Epithelial cell of proximal tubule (primary cell): ENCODE results near the gene CRYBG1. TPM values are rescaled to one million over a fixed set of nuclear protein-coding genes. Genes with fewer than 3 reads are reported as not detected.
"Not testable (repeated sequence)": the region's sequence is repeated elsewhere in the genome, so short reads cannot be mapped to it uniquely, and the experiment has no call there.

Source experiments
- DNase-seq: peaks from one replicate; pipeline ENCODE4 v3.0.0-alpha.2; 2011; ENCODE audit warnings: low read depth
- H3K4me3 ChIP-seq: 2 replicates; pipeline ENCODE4 v1.5.1; 2011; ENCODE audit warnings: low read depth, mild to moderate bottlenecking, low read length
- total RNA-seq: library from RNA; depleted of rRNA; stranded (reverse); fragments of >200 nt; gene quantifications from 2 replicates; pipeline ENCODE4 v1.2.3, GENCODE V29; 2015
- TF ChIP-seq, protein P1 (sequence below): conservative IDR thresholded peaks from 2 replicates; pipeline ENCODE4 v1.5.1; 2012; ENCODE audit warnings: low read depth, mild to moderate bottlenecking, low read length

Gene CRYBG1
- total RNA-seq, 1 donor from 2014 or later: 6.5 TPM

- TF ChIP-seq, protein P1, sequence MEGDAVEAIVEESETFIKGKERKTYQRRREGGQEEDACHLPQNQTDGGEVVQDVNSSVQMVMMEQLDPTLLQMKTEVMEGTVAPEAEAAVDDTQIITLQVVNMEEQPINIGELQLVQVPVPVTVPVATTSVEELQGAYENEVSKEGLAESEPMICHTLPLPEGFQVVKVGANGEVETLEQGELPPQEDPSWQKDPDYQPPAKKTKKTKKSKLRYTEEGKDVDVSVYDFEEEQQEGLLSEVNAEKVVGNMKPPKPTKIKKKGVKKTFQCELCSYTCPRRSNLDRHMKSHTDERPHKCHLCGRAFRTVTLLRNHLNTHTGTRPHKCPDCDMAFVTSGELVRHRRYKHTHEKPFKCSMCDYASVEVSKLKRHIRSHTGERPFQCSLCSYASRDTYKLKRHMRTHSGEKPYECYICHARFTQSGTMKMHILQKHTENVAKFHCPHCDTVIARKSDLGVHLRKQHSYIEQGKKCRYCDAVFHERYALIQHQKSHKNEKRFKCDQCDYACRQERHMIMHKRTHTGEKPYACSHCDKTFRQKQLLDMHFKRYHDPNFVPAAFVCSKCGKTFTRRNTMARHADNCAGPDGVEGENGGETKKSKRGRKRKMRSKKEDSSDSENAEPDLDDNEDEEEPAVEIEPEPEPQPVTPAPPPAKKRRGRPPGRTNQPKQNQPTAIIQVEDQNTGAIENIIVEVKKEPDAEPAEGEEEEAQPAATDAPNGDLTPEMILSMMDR: no peak
- no peak for DNase-seq
- H3K4me3 ChIP-seq: peak overlapping the region; percentile 84
Measured at GRCh38 chr6:106514583-106514885, 154.0 kb downstream of the CRYBG1 start.

DNA sequence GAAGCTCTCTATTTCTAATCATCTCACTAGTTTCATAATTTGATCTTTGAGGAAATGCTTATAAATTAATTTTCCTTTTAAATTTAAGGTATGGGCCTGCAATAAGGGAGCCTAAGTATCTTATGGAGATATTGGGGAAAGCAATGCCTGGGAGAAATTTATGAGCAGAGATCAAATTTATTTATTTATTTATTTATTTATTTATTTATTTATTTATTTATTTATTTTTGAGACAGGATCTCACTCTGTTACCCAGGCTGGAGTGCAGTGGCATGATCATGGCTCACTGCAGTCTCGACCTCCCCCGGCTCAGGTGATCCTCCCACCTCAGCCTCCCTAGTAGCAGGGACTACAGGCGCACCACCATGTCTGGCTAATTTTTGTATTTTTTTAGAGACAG lies 155.1 kb downstream of the CRYBG1 start:
- H3K4me3 ChIP-seq, DNase-seq: not testable (repeated sequence)

DNA sequence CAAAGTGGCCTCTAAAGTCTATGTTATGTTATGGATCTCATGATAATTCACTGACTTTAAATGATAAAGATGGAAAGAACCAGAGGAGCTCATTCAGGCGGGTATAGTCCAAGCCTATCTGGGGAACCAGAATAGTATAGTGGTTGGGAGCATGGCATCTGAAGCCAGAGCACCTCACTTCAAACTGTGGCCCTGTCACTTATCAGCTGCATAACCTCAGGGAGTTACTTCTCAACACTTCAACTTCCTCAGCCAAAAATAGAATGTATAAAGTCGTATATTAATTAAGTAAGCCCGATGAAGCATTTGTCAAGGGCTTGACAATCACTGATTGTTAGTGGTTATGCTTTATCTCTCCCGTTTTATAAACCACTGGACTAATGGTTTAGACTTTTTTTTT lies 156.1 kb downstream of the CRYBG1 start:
- DNase-seq: no peak
- H3K4me3 ChIP-seq: no peak overlapping the region
- TF ChIP-seq, protein P1: no peak

DNA sequence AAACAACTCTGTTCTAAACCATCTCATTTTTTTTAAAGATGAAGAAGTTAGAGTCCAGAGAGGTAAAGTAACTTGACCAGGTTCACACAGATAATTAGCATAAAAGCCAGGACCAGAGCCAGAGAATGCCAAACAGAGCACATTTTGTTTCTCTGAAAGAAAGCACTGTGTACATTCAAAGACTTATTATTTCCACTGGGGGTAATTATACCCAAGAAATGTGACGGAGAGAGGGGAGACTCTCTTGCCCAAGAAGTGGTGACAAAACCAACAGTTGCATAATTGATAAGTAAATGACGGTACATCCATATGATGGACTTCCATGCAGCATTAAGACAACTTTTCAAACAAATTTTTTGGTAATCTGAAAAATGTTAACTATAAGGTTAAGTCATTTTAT lies 157.2 kb downstream of the CRYBG1 start:
- H3K4me3 ChIP-seq: no peak overlapping the region
- DNase-seq: no peak
- TF ChIP-seq, protein P1: no peak

GRCh38 chr6:106518748-106519147 lies 158.2 kb downstream of the CRYBG1 start:
- TF ChIP-seq, protein P1: no peak
- no peak for DNase-seq
- H3K4me3 ChIP-seq: no peak overlapping the region

- DNase-seq: peak; percentile 57
- TF ChIP-seq, protein P1: no peak
- H3K4me3 ChIP-seq: no peak overlapping the region
Measured at GRCh38 chr6:106519460-106520394, 159.2 kb downstream of the CRYBG1 start.

DNA sequence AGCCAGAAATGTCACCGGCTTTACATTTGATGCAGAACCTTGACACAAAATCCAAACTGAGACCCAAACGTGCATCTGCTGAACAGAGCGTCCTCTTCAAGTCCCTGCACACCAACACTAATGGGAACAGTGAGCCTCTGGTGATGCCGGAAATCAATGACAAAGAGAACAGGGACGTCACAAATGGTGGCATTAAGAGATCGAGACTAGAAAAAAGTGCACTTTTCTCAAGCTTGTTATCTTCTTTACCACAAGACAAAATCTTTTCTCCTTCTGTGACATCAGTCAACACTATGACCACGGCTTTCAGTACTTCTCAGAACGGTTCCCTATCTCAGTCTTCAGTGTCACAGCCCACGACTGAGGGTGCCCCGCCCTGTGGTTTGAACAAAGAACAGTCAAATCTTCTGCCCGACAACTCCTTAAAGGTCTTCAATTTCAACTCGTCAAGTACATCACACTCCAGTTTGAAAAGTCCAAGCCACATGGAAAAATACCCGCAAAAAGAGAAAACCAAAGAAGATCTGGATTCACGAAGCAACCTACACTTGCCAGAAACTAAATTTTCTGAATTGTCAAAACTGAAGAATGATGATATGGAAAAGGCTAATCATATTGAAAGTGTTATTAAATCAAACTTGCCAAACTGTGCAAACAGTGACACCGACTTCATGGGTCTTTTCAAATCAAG lies 160.3 kb downstream of the CRYBG1 start:
- TF ChIP-seq, protein P1: no peak
- DNase-seq: no peak
- no peak overlapping the region for H3K4me3 ChIP-seq
